GM12878 (cell line): ENCODE results near the gene INSYN2B. TPM values are rescaled to one million over a fixed set of nuclear protein-coding genes. Genes with fewer than 3 reads are reported as not detected.

Experiments used
- ATAC-seq: fragments of 200-7000 bp; cut with Tn5 transposase; 3 replicates; pipeline ENCODE4 v1.9.1; 2020; ENCODE audit warnings: mild to moderate bottlenecking, moderate library complexity
- BruUV-seq: library from RNA; stranded (reverse); fragments of 400-500 nt; replicated peaks from 2 replicates; lab custom pipeline; 2021; lab: Mats Ljungman, UMichigan
- CTCF ChIA-PET: fragments of 300-600 bp; sonication (Branson Sonifier 250); formaldehyde crosslinking; extraction: SDS; loops from one replicate; lab custom pipeline; 2021; ENCODE audit warnings: inconsistent platforms; lab: Yijun Ruan, JAX
- POLR2A ChIA-PET: fragments of 350-600 bp; formaldehyde crosslinking; extraction: SDS; loops from one replicate; lab custom pipeline; 2021; ENCODE audit warnings: inconsistent platforms; lab: Charles Lee
- RAD21 ChIA-PET: fragments of 300-600 bp; sonication (Branson Sonifier 250); formaldehyde crosslinking; loops from one replicate; lab custom pipeline; 2023; ENCODE audit warnings: antibody characterized with exemption; ENCODE audit not compliant: unreplicated experiment; lab: Charles Lee
- SMC1A ChIA-PET: fragments of 300-600 bp; sonication (Branson Sonifier 250); formaldehyde crosslinking; loops from one replicate; lab custom pipeline; 2023; ENCODE audit not compliant: unreplicated experiment, uncharacterized antibody; lab: Charles Lee
- DNase-seq: peaks from one replicate; pipeline ENCODE4 v3.0.0-alpha.2; 2011; ENCODE audit warnings: low read depth, low spot score
- FAIRE-seq: peaks from 3 replicates; lab custom pipeline; 2011; peaks lifted over from hg19 to GRCh38; lab: Jason Lieb, UNC
- H2AFZ ChIP-seq: 2 replicates; pipeline ENCODE4 v1.6.0; 2011; ENCODE audit warnings: low read depth, low read length, control low read depth; ENCODE audit not compliant: control insufficient read depth
- H3K27ac ChIP-seq: 2 replicates; pipeline ENCODE4 v1.5.1; 2011; ENCODE audit warnings: control low read depth; ENCODE audit not compliant: control insufficient read depth, insufficient read depth
- H3K27me3 ChIP-seq, 2 experiments: replicated peaks in 1 of 2; 2 replicates each; pipeline versions ENCODE4 v1.6.0 to v1.6.1; 2011; ENCODE audit warnings: low read length in 1 of 2; ENCODE audit not compliant: control insufficient read depth in 2 of 2, insufficient read depth in 2 of 2
- H3K36me3 ChIP-seq, 2 experiments: 2 replicates each; pipeline ENCODE4 v1.5.1; 2011; ENCODE audit warnings: low read length in 1 of 2; ENCODE audit not compliant: control insufficient read depth in 2 of 2, insufficient read depth in 2 of 2
- H3K4me1 ChIP-seq: 2 replicates; pipeline ENCODE4 v1.6.1; 2011; ENCODE audit warnings: mild to moderate bottlenecking, low read length, moderate library complexity, mixed read lengths; ENCODE audit not compliant: control insufficient read depth, insufficient read depth
- H3K4me2 ChIP-seq: 2 replicates; pipeline ENCODE4 v1.6.0; 2011; ENCODE audit warnings: control low read depth; ENCODE audit not compliant: control insufficient read depth, insufficient read depth
- H3K4me3 ChIP-seq: fragments of 200-600 bp; sonication (generic); 2 replicates; pipeline ENCODE4 v1.5.1; 2016
- H3K79me2 ChIP-seq: 2 replicates; pipeline ENCODE4 v1.6.0; 2011; ENCODE audit warnings: low read length; ENCODE audit not compliant: control insufficient read depth, insufficient read depth
- H3K9ac ChIP-seq: 2 replicates; pipeline ENCODE4 v1.8.0; 2011; ENCODE audit warnings: low read length, control low read depth, mixed read lengths; ENCODE audit not compliant: control insufficient read depth, insufficient read depth
- H3K9me3 ChIP-seq: replicated peaks from 3 replicates; pipeline ENCODE4 v1.5.1; 2011; ENCODE audit warnings: mild to moderate bottlenecking, low read length; ENCODE audit not compliant: control insufficient read depth, insufficient read depth
- H4K20me1 ChIP-seq: 2 replicates; pipeline ENCODE4 v1.6.0; 2011; ENCODE audit not compliant: control insufficient read depth, insufficient read depth
- CEBPB ChIP-seq, 2 experiments: fragments of 150-350 bp in 1 of 2; IDR thresholded peaks; 2 replicates each; pipeline ENCODE4 v1.6.1; 2012 to 2014; ENCODE audit warnings: low read depth in 2 of 2, low read length in 2 of 2, borderline replicate concordance in 1 of 2, inconsistent platforms in 1 of 2
- CREM ChIP-seq: IDR thresholded peaks from 2 replicates; pipeline ENCODE4 v1.6.1; 2014; ENCODE audit warnings: antibody characterized with exemption, low read depth
- HCFC1 ChIP-seq: fragments of 150-350 bp; IDR thresholded peaks from 2 replicates; pipeline ENCODE4 v1.6.1; 2014; ENCODE audit warnings: low read length
- NFYA ChIP-seq: IDR thresholded peaks from 2 replicates; pipeline ENCODE4 v1.6.1; 2011; ENCODE audit warnings: low read depth, mild to moderate bottlenecking, low read length, improper control_type of control experiment, borderline replicate concordance
- NR2F1 ChIP-seq: fragments of 450-650 bp; conservative IDR thresholded peaks from 2 replicates; pipeline ENCODE4 v1.6.1; 2017; ENCODE audit warnings: mild to moderate bottlenecking
- POU2F2 ChIP-seq: IDR thresholded peaks from 3 replicates; pipeline ENCODE4 v1.6.1; 2011; ENCODE audit warnings: low read depth, mild to moderate bottlenecking, low read length, borderline replicate concordance
- RAD21 ChIP-seq: IDR thresholded peaks from 2 replicates; pipeline ENCODE4 v1.6.1; 2011; ENCODE audit warnings: mild to moderate bottlenecking, low read depth, low read length, moderate library complexity; ENCODE audit not compliant: insufficient read depth
- SP1 ChIP-seq: IDR thresholded peaks from one replicate; pipeline ENCODE4 v1.6.1; 2011; ENCODE audit warnings: low read depth, low read length
- ZNF384 ChIP-seq: IDR thresholded peaks from 2 replicates; pipeline ENCODE4 v1.6.1; 2012; ENCODE audit warnings: low read depth, mild to moderate bottlenecking, low read length, improper control_type of control experiment, borderline replicate concordance
- WGBS: methylation state at CpG from one replicate; pipeline ENCODE4 v1.1.6; 2016; ENCODE audit warnings: low lambda C conversion rate; ENCODE audit not compliant: insufficient replicate concordance, insufficient coverage; ENCODE audit errors: missing lambda C conversion rate; 5-methylcytosine and 5-hydroxymethylcytosine counted together
- in situ Hi-C: fragments of 300-500 bp; cut with MboI; formaldehyde crosslinking; loops from 9 replicates; pipeline ENCODE4 v1.14.3; 2018; ENCODE audit warnings: mixed read lengths
- intact Hi-C: fragments of 100-400 bp; cut with micrococcal nuclease; formaldehyde crosslinking; loops from one replicate; pipeline ENCODE4 v1.14.2; 2022; ENCODE audit not compliant: unreplicated experiment
- polyA plus RNA-seq, 11 experiments: library from polyadenylated mRNA; depleted of rRNA in 4 of 11; unstranded in 6 of 11; stranded (reverse) in 5 of 11; fragments of >200 nt; fragmentation: Nextera tagmentation in 4 of 11; fragmentation: Illumina TruSeq in 1 of 11; extraction: Ambion mirVana in 4 of 11; extraction: Trizol in 1 of 11; gene quantifications; 1 replicate in 1 of 11; 2 replicates in 10 of 11; pipeline versions ENCODE4 v1.2.1 to v1.2.3, GENCODE V29; 2011 to 2016; ENCODE audit warnings: inconsistent platforms in 2 of 11, missing spikeins in 2 of 11, low read depth in 1 of 11
- total RNA-seq, 4 experiments: library from RNA; depleted of rRNA in 3 of 4; stranded (reverse); fragments of >200 nt in 3 of 4; fragmentation: Illumina TruSeq in 1 of 4; extraction: Trizol in 1 of 4; gene quantifications; 2 replicates each; pipeline versions ENCODE4 v1.2.1 to v1.2.3, GENCODE V29; 2013 to 2021
- TF ChIP-seq, protein P1 (sequence below), 3 experiments: IDR thresholded peaks in 2 of 3; conservative IDR thresholded peaks in 1 of 3; 2 replicates each; pipeline ENCODE4 v1.5.1; 2011; ENCODE audit warnings: low read depth in 3 of 3, low read length in 3 of 3, mild to moderate bottlenecking in 3 of 3, control low read depth in 2 of 3, moderate library complexity in 2 of 3, inconsistent platforms in 1 of 3, mixed read lengths in 1 of 3; ENCODE audit not compliant: control insufficient read depth in 2 of 3, insufficient read depth in 1 of 3; ENCODE audit errors: extremely low read depth in 1 of 3
- TF ChIP-seq, protein P2 (sequence below): fragments of 450-650 bp; IDR thresholded peaks from 2 replicates; pipeline ENCODE4 v1.6.1; 2016; ENCODE audit warnings: mild to moderate bottlenecking
- TF ChIP-seq, protein P3 (sequence below): fragments of 450-650 bp; IDR thresholded peaks from 2 replicates; pipeline ENCODE4 v1.6.1; 2017; ENCODE audit warnings: antibody characterized with exemption, mild to moderate bottlenecking, moderate library complexity
- TF ChIP-seq, protein P4 (sequence below): fragments of 450-650 bp; formaldehyde crosslinking; IDR thresholded peaks from 2 replicates; pipeline ENCODE4 v1.5.0; 2022; ENCODE audit warnings: mild to moderate bottlenecking, missing genetic modification characterization

INSYN2B gene
- total and polyA plus RNA-seq, 10 of the 15 experiments (the other 5 are each of a cell fraction or from before 2014, with no cell fraction given) = 0.05 to 0.27 (median 0.13) TPM; not detected in 7

DNA sequence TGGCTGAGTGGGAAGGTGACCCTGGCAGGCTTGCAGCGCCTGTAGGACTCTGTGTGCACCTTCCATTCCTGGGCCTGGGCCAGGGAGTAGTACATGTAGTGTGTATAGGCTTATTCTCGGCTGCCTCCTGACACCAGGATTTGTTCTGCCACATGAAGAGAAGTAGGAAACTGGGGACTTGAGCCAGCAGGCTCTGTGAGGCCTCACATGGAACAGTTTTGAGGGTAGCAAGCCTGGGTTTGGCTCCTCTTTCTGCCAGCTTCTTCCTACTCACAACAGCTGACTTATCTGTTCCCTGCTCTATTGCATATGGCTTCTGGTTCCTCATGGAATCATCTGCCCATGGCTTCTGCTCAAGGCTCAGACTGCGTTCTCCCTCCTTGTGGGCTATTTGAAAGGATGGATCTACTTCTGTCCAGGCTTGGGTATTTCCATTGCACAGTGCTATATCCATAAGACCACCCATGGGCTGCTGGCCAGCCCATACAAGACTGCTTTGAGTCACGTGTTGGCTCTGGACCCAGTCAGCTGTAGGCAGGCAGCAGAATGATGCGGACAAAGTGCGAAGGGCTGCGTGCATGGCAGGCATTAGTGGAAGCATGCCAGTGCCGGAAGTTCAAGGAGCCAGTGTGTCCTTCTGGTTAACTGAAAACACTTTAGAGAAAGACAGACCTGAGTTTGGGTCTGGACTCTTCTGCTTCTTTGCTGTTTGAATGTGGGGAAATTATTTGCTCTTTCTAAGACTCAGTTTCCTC lies 11.0 kb upstream of the INSYN2B start:
- H3K4me1 ChIP-seq = no peaks in the 10 kb centered on the region
- ChIA-PET CTCF (interaction anchor here (1.0 kb wide), 1 partner anchor 11 kb away, joined by 4 read pairs; the partner anchor contains the start of gene INSYN2B), RAD21 (no interaction called here), POLR2A (no interaction called here), SMC1A (interaction anchor here (1.0 kb wide), 1 partner anchor 269 kb away, joined by 3 read pairs; no protein-coding TSS in a partner anchor)
- FAIRE-seq (no peak), ATAC-seq (no peak), DNase-seq (no peak)
- H4K20me1 ChIP-seq = no peaks in the 10 kb centered on the region
- intact Hi-C loops (no loop called here), in situ Hi-C loops (no loop called here)
- WGBS = 96% methylated on average over 8 of the region's 8 CpGs
- no peaks in the 10 kb centered on the region for H3K9me3 ChIP-seq
- H3K36me3 ChIP-seq = peaks cover 14 to 31% of the 10 kb centered on the region in 2 experiments
- H3K79me2 ChIP-seq = no peaks in the 10 kb centered on the region
- no peak overlapping the region for H3K4me2 ChIP-seq
- no peak overlapping the region for H3K27ac ChIP-seq
- H2AFZ ChIP-seq = no peak overlapping the region
- no peaks in the 10 kb centered on the region for H3K27me3 ChIP-seq
- H3K9ac ChIP-seq = no peak overlapping the region
- H3K4me3 ChIP-seq = no peak overlapping the region
- BruUV-seq = no TSS peak
- no peak for TF ChIP-seq NFYA
- no peak for TF ChIP-seq NR2F1
- TF ChIP-seq, protein P1, sequence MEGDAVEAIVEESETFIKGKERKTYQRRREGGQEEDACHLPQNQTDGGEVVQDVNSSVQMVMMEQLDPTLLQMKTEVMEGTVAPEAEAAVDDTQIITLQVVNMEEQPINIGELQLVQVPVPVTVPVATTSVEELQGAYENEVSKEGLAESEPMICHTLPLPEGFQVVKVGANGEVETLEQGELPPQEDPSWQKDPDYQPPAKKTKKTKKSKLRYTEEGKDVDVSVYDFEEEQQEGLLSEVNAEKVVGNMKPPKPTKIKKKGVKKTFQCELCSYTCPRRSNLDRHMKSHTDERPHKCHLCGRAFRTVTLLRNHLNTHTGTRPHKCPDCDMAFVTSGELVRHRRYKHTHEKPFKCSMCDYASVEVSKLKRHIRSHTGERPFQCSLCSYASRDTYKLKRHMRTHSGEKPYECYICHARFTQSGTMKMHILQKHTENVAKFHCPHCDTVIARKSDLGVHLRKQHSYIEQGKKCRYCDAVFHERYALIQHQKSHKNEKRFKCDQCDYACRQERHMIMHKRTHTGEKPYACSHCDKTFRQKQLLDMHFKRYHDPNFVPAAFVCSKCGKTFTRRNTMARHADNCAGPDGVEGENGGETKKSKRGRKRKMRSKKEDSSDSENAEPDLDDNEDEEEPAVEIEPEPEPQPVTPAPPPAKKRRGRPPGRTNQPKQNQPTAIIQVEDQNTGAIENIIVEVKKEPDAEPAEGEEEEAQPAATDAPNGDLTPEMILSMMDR (IDR thresholded peaks at IDR 0.05 in 2 of 3, conservative IDR thresholded peaks at IDR 0.05 in 1 of 3; ENCODE audit: control insufficient read depth in 2 of 3, extremely low read depth in 1 of 3, insufficient read depth in 1 of 3, low read depth in 3 of 3, low read length in 3 of 3) = no peak
- no peak for TF ChIP-seq ZNF384
- TF ChIP-seq, protein P2, sequence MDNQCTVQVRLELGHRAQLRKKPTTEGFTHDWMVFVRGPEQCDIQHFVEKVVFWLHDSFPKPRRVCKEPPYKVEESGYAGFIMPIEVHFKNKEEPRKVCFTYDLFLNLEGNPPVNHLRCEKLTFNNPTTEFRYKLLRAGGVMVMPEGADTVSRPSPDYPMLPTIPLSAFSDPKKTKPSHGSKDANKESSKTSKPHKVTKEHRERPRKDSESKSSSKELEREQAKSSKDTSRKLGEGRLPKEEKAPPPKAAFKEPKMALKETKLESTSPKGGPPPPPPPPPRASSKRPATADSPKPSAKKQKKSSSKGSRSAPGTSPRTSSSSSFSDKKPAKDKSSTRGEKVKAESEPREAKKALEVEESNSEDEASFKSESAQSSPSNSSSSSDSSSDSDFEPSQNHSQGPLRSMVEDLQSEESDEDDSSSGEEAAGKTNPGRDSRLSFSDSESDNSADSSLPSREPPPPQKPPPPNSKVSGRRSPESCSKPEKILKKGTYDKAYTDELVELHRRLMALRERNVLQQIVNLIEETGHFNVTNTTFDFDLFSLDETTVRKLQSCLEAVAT = no peak
- no peak for TF ChIP-seq HCFC1
- no peak for TF ChIP-seq POU2F2
- TF ChIP-seq, protein P3, sequence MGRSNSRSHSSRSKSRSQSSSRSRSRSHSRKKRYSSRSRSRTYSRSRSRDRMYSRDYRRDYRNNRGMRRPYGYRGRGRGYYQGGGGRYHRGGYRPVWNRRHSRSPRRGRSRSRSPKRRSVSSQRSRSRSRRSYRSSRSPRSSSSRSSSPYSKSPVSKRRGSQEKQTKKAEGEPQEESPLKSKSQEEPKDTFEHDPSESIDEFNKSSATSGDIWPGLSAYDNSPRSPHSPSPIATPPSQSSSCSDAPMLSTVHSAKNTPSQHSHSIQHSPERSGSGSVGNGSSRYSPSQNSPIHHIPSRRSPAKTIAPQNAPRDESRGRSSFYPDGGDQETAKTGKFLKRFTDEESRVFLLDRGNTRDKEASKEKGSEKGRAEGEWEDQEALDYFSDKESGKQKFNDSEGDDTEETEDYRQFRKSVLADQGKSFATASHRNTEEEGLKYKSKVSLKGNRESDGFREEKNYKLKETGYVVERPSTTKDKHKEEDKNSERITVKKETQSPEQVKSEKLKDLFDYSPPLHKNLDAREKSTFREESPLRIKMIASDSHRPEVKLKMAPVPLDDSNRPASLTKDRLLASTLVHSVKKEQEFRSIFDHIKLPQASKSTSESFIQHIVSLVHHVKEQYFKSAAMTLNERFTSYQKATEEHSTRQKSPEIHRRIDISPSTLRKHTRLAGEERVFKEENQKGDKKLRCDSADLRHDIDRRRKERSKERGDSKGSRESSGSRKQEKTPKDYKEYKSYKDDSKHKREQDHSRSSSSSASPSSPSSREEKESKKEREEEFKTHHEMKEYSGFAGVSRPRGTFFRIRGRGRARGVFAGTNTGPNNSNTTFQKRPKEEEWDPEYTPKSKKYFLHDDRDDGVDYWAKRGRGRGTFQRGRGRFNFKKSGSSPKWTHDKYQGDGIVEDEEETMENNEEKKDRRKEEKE = no peak
- no peak for TF ChIP-seq RAD21
- TF ChIP-seq CREM = no peak
- TF ChIP-seq CEBPB (IDR thresholded peaks at IDR 0.05; ENCODE audit: borderline replicate concordance in 1 of 2, low read depth in 2 of 2, low read length in 2 of 2) = no peak
- TF ChIP-seq, protein P4, sequence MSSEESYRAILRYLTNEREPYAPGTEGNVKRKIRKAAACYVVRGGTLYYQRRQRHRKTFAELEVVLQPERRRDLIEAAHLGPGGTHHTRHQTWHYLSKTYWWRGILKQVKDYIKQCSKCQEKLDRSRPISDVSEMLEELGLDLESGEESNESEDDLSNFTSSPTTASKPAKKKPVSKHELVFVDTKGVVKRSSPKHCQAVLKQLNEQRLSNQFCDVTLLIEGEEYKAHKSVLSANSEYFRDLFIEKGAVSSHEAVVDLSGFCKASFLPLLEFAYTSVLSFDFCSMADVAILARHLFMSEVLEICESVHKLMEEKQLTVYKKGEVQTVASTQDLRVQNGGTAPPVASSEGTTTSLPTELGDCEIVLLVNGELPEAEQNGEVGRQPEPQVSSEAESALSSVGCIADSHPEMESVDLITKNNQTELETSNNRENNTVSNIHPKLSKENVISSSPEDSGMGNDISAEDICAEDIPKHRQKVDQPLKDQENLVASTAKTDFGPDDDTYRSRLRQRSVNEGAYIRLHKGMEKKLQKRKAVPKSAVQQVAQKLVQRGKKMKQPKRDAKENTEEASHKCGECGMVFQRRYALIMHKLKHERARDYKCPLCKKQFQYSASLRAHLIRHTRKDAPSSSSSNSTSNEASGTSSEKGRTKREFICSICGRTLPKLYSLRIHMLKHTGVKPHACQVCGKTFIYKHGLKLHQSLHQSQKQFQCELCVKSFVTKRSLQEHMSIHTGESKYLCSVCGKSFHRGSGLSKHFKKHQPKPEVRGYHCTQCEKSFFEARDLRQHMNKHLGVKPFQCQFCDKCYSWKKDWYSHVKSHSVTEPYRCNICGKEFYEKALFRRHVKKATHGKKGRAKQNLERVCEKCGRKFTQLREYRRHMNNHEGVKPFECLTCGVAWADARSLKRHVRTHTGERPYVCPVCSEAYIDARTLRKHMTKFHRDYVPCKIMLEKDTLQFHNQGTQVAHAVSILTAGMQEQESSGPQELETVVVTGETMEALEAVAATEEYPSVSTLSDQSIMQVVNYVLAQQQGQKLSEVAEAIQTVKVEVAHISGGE (CRISPR knock-in tag) = no peak
- no peak for TF ChIP-seq SP1
